HCT116 (cell line): ENCODE data around the gene SLC30A7. TPM values are rescaled to one million over a fixed set of nuclear protein-coding genes. Genes with fewer than 3 reads are reported as not detected.

Experiments
- ATAC-seq: fragments of 200-7000 bp; cut with Tn5 transposase; 2 replicates; pipeline ENCODE4 v1.9.1; 2020; ENCODE audit warnings: mild to moderate bottlenecking, moderate library complexity
- BruUV-seq: library from RNA; stranded (reverse); fragments of 400-500 nt; replicated peaks from 2 replicates; lab custom pipeline; 2021; lab: Mats Ljungman, UMichigan
- CTCF ChIA-PET: fragments of 300-600 bp; sonication (Branson Sonifier 250); formaldehyde crosslinking; loops from one replicate; lab custom pipeline; 2021; ENCODE audit warnings: antibody characterized with exemption; lab: Charles Lee
- POLR2A ChIA-PET: fragments of 300-600, 350-600 bp; sonication (Branson Sonifier 250); formaldehyde crosslinking; loops from one replicate; lab custom pipeline; 2021; ENCODE audit warnings: antibody characterized with exemption; lab: Charles Lee
- RAD21 ChIA-PET, 2 experiments: fragments of 300-600 bp; sonication (Branson Sonifier 250); formaldehyde crosslinking; loops; one replicate each; lab custom pipeline; 2023; ENCODE audit warnings: low total read pairs in 2 of 2; ENCODE audit not compliant: uncharacterized antibody in 2 of 2, unreplicated experiment in 2 of 2, low non-redundant PET in 1 of 2; lab: Charles Lee
- DNase-seq: peaks from one replicate; pipeline ENCODE4 v3.0.0-alpha.2; 2010; ENCODE audit warnings: low read depth, low spot score
- H2AFZ ChIP-seq: fragments of 200-600 bp; shearing (Covaris generic), sonication (generic); 2 replicates; pipeline ENCODE4 v1.6.1; 2017; ENCODE audit warnings: low read depth, mixed run types, mixed read lengths, antibody characterized with exemption, low read length; ENCODE audit not compliant: poor library complexity, severe bottlenecking
- H3K27ac ChIP-seq: 2 replicates; pipeline ENCODE4 v1.5.1; 2012; ENCODE audit warnings: low read depth, low read length
- H3K27me3 ChIP-seq: fragments of 200-600 bp; sonication (generic); 2 replicates; pipeline ENCODE4 v1.6.1; 2016; ENCODE audit warnings: mixed run types, low read length, mixed read lengths; ENCODE audit not compliant: insufficient read depth
- H3K36me3 ChIP-seq, 2 experiments: fragments of 200-500 bp in 1 of 2; fragments of 200-600 bp in 1 of 2; sonication (Bioruptor generic) in 1 of 2; sonication (generic) in 1 of 2; 2 replicates each; pipeline versions ENCODE4 v1.5.1 to v1.6.1; 2014 to 2016; ENCODE audit warnings: low read length in 2 of 2, inconsistent platforms in 1 of 2, mixed read lengths in 1 of 2, mixed run types in 1 of 2; ENCODE audit not compliant: insufficient read depth in 2 of 2, control insufficient read depth in 1 of 2
- H3K4me1 ChIP-seq, 2 experiments: fragments of 200-600 bp in 1 of 2; sonication (generic) in 1 of 2; 2 replicates each; pipeline versions ENCODE4 v1.5.1 to v1.6.1; 2012 to 2017; ENCODE audit warnings: low read length in 2 of 2, inconsistent platforms in 1 of 2, mild to moderate bottlenecking in 1 of 2, mixed read lengths in 1 of 2, mixed run types in 1 of 2, moderate library complexity in 1 of 2; ENCODE audit not compliant: insufficient read depth in 2 of 2, control insufficient read depth in 1 of 2
- H3K4me2 ChIP-seq: fragments of 200-600 bp; sonication (generic); 2 replicates; pipeline ENCODE4 v1.6.1; 2017; ENCODE audit warnings: mixed run types, low read length, mixed read lengths
- H3K4me3 ChIP-seq, 2 experiments: fragments of 200-600 bp in 1 of 2; sonication (generic) in 1 of 2; replicated peaks in 1 of 2; 2 replicates each; pipeline ENCODE4 v1.5.1; 2011 to 2016; ENCODE audit warnings: low read length in 2 of 2, control low read depth in 1 of 2, low read depth in 1 of 2, mild to moderate bottlenecking in 1 of 2, mixed read lengths in 1 of 2, mixed run types in 1 of 2
- H3K79me2 ChIP-seq: fragments of 200-600 bp; sonication (generic); 2 replicates; pipeline ENCODE4 v1.6.1; 2017; ENCODE audit warnings: mild to moderate bottlenecking, mixed run types, low read length, moderate library complexity, mixed read lengths; ENCODE audit not compliant: insufficient read depth
- H3K9ac ChIP-seq: fragments of 200-600 bp; sonication (generic); 2 replicates; pipeline ENCODE4 v1.6.1; 2016; ENCODE audit warnings: low read length, mixed read lengths
- H3K9me2 ChIP-seq: fragments of 200-600 bp; sonication (generic), shearing (Covaris generic); 2 replicates; pipeline ENCODE4 v1.6.1; 2017; ENCODE audit warnings: mixed run types, mild to moderate bottlenecking, moderate library complexity; ENCODE audit not compliant: insufficient read depth
- H3K9me3 ChIP-seq, 2 experiments: fragments of 200-500 bp in 1 of 2; fragments of 200-600 bp in 1 of 2; sonication (Bioruptor generic) in 1 of 2; sonication (generic) in 1 of 2; 2 replicates each; pipeline ENCODE4 v1.6.1; 2014 to 2017; ENCODE audit warnings: low read length in 2 of 2, mixed read lengths in 2 of 2, inconsistent platforms in 1 of 2, low read depth in 1 of 2, mild to moderate bottlenecking in 1 of 2, mixed run types in 1 of 2, moderate library complexity in 1 of 2; ENCODE audit not compliant: control insufficient read depth in 1 of 2, insufficient read depth in 1 of 2
- H4K20me1 ChIP-seq: fragments of 200-600 bp; sonication (generic), shearing (Covaris generic); 2 replicates; pipeline ENCODE4 v1.6.1; 2017; ENCODE audit warnings: mixed run types, mild to moderate bottlenecking, moderate library complexity; ENCODE audit not compliant: insufficient read depth
- CBX3 ChIP-seq: IDR thresholded peaks from 2 replicates; pipeline ENCODE4 v1.6.1; 2012; ENCODE audit warnings: low read depth
- EZH2 ChIP-seq: fragments of 200-600 bp; sonication (generic); IDR thresholded peaks from 2 replicates; pipeline ENCODE4 v1.6.1; 2017; ENCODE audit warnings: antibody characterized with exemption, mixed run types
- EZH2phosphoT487 ChIP-seq: fragments of 200-600 bp; IDR thresholded peaks from 2 replicates; pipeline ENCODE4 v1.6.1; 2018; ENCODE audit warnings: antibody characterized with exemption, borderline replicate concordance
- FOSL1 ChIP-seq: IDR thresholded peaks from 2 replicates; pipeline ENCODE4 v1.6.1; 2012; ENCODE audit warnings: low read depth
- POLR2A ChIP-seq: IDR thresholded peaks from 2 replicates; pipeline ENCODE4 v1.7.0; 2011; ENCODE audit warnings: borderline replicate concordance; ENCODE audit not compliant: insufficient read depth, insufficient read length; ENCODE audit errors: extremely low read depth
- POLR2AphosphoS5 ChIP-seq: IDR thresholded peaks from 2 replicates; pipeline ENCODE4 v1.6.1; 2011; ENCODE audit warnings: mild to moderate bottlenecking, low read depth, low read length, moderate library complexity
- SP1 ChIP-seq: IDR thresholded peaks from 2 replicates; pipeline ENCODE4 v1.6.1; 2012; ENCODE audit warnings: low read depth
- TCF7L2 ChIP-seq: IDR thresholded peaks from 2 replicates; pipeline ENCODE4 v1.7.0; 2011; ENCODE audit warnings: borderline replicate concordance, inconsistent platforms; ENCODE audit not compliant: insufficient read depth, insufficient read length; ENCODE audit errors: extremely low read depth
- ZFX ChIP-seq: fragments of 450-650 bp; IDR thresholded peaks from 2 replicates; pipeline ENCODE4 v1.6.1; 2017
- intact Hi-C: fragments of 100-400 bp; cut with micrococcal nuclease; formaldehyde crosslinking; loops from 2 replicates; pipeline ENCODE4 v1.10.0; 2022
- total RNA-seq: library from RNA; stranded (reverse); gene quantifications from one replicate; pipeline ENCODE4 v1.2.1, GENCODE V29; 2021; ENCODE audit not compliant: unreplicated experiment
- TF ChIP-seq, protein P1 (sequence below): IDR thresholded peaks from 2 replicates; pipeline ENCODE4 v1.6.1; 2012
- TF ChIP-seq, protein P2 (sequence below): IDR thresholded peaks from 2 replicates; pipeline ENCODE4 v1.6.1; 2011; ENCODE audit warnings: mild to moderate bottlenecking, low read length, moderate library complexity; ENCODE audit not compliant: insufficient replicate concordance; ENCODE audit errors: extremely low read depth
- TF ChIP-seq, protein P3 (sequence below): IDR thresholded peaks from 2 replicates; pipeline ENCODE4 v1.6.1; 2012; ENCODE audit warnings: low read depth
- TF ChIP-seq, protein P4 (sequence below), 3 experiments: fragments of 200-600 bp in 1 of 3; sonication (generic) in 1 of 3; IDR thresholded peaks in 2 of 3; conservative IDR thresholded peaks in 1 of 3; 2 replicates each; pipeline ENCODE4 v1.5.1; 2012 to 2017; ENCODE audit warnings: low read depth in 2 of 3, low read length in 2 of 3, antibody characterized with exemption in 1 of 3, borderline replicate concordance in 1 of 3, control low read depth in 1 of 3, mild to moderate bottlenecking in 1 of 3, mixed read lengths in 1 of 3, mixed run types in 1 of 3, moderate library complexity in 1 of 3; ENCODE audit not compliant: insufficient read depth in 1 of 3
- TF ChIP-seq, protein P5 (sequence below): IDR thresholded peaks from 2 replicates; pipeline ENCODE4 v1.6.1; 2012

The SLC30A7 gene
- total RNA-seq, 1 experiment from 2014 or later: 23.3 TPM

DNA sequence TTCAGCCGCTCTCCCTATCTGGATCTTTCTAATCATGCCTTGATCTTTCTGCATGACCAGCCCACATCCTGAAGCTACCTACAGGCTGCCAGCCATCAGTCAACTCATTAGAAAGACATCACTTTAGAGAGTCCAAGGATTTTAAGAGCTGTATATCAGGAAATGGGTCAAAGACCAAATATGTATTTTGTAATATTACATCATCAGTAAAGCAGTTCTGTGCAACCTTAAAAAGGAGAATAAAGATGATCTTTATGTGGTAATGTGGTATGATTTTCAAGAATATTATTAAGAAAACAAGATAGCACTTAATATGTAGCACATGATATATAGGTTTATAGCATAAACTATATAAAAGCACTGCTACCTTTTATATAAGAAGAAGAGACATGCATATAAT is 47.6 kb downstream of the SLC30A7 start:
- Histone ChIP-seq H4K20me1 (no peaks in the 10 kb centered on the region), H3K79me2 (no peaks in the 10 kb centered on the region), H3K4me3 (no peak overlapping the region), H3K27me3 (no peaks in the 10 kb centered on the region), H3K36me3 (peaks cover 0 to 2% of the 10 kb centered on the region in 2 experiments; a peak in 1 of 4 replicates), H2AFZ (no peak overlapping the region), H3K4me2 (no peak overlapping the region), H3K27ac (no peak overlapping the region), H3K9me3 (no peaks in the 10 kb centered on the region), H3K4me1 (no peaks in the 10 kb centered on the region), H3K9me2 (no peaks in the 10 kb centered on the region)
- ChIA-PET POLR2A (no interaction called here), CTCF (no interaction called here), RAD21 (no interaction called here)
- DNase-seq (no peak), ATAC-seq (no peak)
- BruUV-seq: no TSS peak
- intact Hi-C loops: no loop called here
- TF ChIP-seq CBX3 (no peak), SP1 (no peak), TCF7L2 (no peak), POLR2AphosphoS5 (no peak), ZFX (no peak), FOSL1 (no peak), EZH2 (no peak), EZH2phosphoT487 (no peak), POLR2A (no peak)
- TF ChIP-seq, protein P1, sequence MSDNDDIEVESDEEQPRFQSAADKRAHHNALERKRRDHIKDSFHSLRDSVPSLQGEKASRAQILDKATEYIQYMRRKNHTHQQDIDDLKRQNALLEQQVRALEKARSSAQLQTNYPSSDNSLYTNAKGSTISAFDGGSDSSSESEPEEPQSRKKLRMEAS: no peak
- TF ChIP-seq, protein P2, sequence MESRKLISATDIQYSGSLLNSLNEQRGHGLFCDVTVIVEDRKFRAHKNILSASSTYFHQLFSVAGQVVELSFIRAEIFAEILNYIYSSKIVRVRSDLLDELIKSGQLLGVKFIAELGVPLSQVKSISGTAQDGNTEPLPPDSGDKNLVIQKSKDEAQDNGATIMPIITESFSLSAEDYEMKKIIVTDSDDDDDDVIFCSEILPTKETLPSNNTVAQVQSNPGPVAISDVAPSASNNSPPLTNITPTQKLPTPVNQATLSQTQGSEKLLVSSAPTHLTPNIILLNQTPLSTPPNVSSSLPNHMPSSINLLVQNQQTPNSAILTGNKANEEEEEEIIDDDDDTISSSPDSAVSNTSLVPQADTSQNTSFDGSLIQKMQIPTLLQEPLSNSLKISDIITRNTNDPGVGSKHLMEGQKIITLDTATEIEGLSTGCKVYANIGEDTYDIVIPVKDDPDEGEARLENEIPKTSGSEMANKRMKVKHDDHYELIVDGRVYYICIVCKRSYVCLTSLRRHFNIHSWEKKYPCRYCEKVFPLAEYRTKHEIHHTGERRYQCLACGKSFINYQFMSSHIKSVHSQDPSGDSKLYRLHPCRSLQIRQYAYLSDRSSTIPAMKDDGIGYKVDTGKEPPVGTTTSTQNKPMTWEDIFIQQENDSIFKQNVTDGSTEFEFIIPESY: no peak
- TF ChIP-seq, protein P3, sequence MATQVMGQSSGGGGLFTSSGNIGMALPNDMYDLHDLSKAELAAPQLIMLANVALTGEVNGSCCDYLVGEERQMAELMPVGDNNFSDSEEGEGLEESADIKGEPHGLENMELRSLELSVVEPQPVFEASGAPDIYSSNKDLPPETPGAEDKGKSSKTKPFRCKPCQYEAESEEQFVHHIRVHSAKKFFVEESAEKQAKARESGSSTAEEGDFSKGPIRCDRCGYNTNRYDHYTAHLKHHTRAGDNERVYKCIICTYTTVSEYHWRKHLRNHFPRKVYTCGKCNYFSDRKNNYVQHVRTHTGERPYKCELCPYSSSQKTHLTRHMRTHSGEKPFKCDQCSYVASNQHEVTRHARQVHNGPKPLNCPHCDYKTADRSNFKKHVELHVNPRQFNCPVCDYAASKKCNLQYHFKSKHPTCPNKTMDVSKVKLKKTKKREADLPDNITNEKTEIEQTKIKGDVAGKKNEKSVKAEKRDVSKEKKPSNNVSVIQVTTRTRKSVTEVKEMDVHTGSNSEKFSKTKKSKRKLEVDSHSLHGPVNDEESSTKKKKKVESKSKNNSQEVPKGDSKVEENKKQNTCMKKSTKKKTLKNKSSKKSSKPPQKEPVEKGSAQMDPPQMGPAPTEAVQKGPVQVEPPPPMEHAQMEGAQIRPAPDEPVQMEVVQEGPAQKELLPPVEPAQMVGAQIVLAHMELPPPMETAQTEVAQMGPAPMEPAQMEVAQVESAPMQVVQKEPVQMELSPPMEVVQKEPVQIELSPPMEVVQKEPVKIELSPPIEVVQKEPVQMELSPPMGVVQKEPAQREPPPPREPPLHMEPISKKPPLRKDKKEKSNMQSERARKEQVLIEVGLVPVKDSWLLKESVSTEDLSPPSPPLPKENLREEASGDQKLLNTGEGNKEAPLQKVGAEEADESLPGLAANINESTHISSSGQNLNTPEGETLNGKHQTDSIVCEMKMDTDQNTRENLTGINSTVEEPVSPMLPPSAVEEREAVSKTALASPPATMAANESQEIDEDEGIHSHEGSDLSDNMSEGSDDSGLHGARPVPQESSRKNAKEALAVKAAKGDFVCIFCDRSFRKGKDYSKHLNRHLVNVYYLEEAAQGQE: no peak
- TF ChIP-seq, protein P4, sequence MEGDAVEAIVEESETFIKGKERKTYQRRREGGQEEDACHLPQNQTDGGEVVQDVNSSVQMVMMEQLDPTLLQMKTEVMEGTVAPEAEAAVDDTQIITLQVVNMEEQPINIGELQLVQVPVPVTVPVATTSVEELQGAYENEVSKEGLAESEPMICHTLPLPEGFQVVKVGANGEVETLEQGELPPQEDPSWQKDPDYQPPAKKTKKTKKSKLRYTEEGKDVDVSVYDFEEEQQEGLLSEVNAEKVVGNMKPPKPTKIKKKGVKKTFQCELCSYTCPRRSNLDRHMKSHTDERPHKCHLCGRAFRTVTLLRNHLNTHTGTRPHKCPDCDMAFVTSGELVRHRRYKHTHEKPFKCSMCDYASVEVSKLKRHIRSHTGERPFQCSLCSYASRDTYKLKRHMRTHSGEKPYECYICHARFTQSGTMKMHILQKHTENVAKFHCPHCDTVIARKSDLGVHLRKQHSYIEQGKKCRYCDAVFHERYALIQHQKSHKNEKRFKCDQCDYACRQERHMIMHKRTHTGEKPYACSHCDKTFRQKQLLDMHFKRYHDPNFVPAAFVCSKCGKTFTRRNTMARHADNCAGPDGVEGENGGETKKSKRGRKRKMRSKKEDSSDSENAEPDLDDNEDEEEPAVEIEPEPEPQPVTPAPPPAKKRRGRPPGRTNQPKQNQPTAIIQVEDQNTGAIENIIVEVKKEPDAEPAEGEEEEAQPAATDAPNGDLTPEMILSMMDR (IDR thresholded peaks at IDR 0.05 in 2 of 3, conservative IDR thresholded peaks at IDR 0.05 in 1 of 3; ENCODE audit: borderline replicate concordance in 1 of 3, insufficient read depth in 1 of 3, low read depth in 2 of 3, low read length in 2 of 3): no peak
- TF ChIP-seq, protein P5, sequence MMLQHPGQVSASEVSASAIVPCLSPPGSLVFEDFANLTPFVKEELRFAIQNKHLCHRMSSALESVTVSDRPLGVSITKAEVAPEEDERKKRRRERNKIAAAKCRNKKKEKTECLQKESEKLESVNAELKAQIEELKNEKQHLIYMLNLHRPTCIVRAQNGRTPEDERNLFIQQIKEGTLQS: no peak
- TF ChIP-seq, all 23 proteins: peak for 0
- no peak overlapping the region for H3K9ac ChIP-seq
